H1 (cell line): ENCODE data around the gene LGALS4. TPM values are rescaled to one million over a fixed set of nuclear protein-coding genes. Genes with fewer than 3 reads are reported as not detected.

Experiments used
- CTCF ChIA-PET: fragments of 300-600 bp; sonication (Branson Sonifier 250); formaldehyde crosslinking; loops from one replicate; lab custom pipeline; 2021; ENCODE audit not compliant: partially characterized antibody; lab: Charles Lee
- POLR2A ChIA-PET: fragments of 300-600 bp; sonication (Branson Sonifier 250); formaldehyde crosslinking; loops from one replicate; lab custom pipeline; 2021; ENCODE audit warnings: inconsistent platforms; ENCODE audit not compliant: partially characterized antibody; lab: Charles Lee
- DNase-seq, 2 experiments: peaks; one replicate each; pipeline versions ENCODE4 v3.0.0 to v3.0.0-alpha.2; 2010 to 2022; ENCODE audit warnings: low spot score in 2 of 2, low read depth in 1 of 2, mixed read lengths in 1 of 2
- FAIRE-seq: peaks from 2 replicates; lab custom pipeline; 2011; peaks lifted over from hg19 to GRCh38; lab: Jason Lieb, UNC
- H2AFZ ChIP-seq: 2 replicates; pipeline ENCODE4 v1.8.1; 2012; ENCODE audit warnings: low read length, inconsistent platforms
- H2AK5ac ChIP-seq: 2 replicates; pipeline ENCODE4 v1.6.1; 2013; ENCODE audit warnings: low read depth, low read length
- H2BK120ac ChIP-seq: replicated peaks from 2 replicates; pipeline ENCODE3; 2013; ENCODE audit warnings: low read depth, low read length, inconsistent platforms
- H2BK12ac ChIP-seq: 2 replicates; pipeline ENCODE4 v1.6.1; 2013; ENCODE audit warnings: low read depth, low read length
- H2BK15ac ChIP-seq: 2 replicates; pipeline ENCODE4 v1.6.1; 2013; ENCODE audit warnings: low read length
- H2BK20ac ChIP-seq: 2 replicates; pipeline ENCODE4 v1.6.1; 2013; ENCODE audit warnings: low read length
- H2BK5ac ChIP-seq: 2 replicates; pipeline ENCODE4 v1.6.1; 2013; ENCODE audit warnings: low read depth, low read length
- H3K14ac ChIP-seq: 2 replicates; pipeline ENCODE4 v1.6.1; 2013; ENCODE audit warnings: inconsistent platforms; ENCODE audit not compliant: insufficient read length
- H3K18ac ChIP-seq: 2 replicates; pipeline ENCODE4 v1.6.1; 2013; ENCODE audit warnings: low read length; ENCODE audit errors: extremely low read depth
- H3K23ac ChIP-seq: 2 replicates; pipeline ENCODE4 v1.6.1; 2013; ENCODE audit warnings: inconsistent platforms; ENCODE audit not compliant: insufficient read length
- H3K23me2 ChIP-seq: 2 replicates; pipeline ENCODE4 v1.6.1; 2013; ENCODE audit warnings: low read depth, low read length
- H3K27ac ChIP-seq: 2 replicates; pipeline ENCODE4 v1.6.1; 2011; ENCODE audit warnings: low read depth, low read length, inconsistent platforms
- H3K27me3 ChIP-seq, 4 experiments: replicated peaks in 1 of 4; 1 replicate in 1 of 4; 2 replicates in 3 of 4; pipeline versions ENCODE4 v1.6.1 to v1.8.1; 2011 to 2013; ENCODE audit warnings: low read length in 3 of 4, mild to moderate bottlenecking in 3 of 4, inconsistent platforms in 2 of 4, mixed read lengths in 2 of 4, moderate library complexity in 1 of 4; ENCODE audit not compliant: control insufficient read depth in 3 of 4, insufficient read depth in 3 of 4; ENCODE audit errors: extremely low read depth in 1 of 4
- H3K36me3 ChIP-seq, 4 experiments: 2 replicates each; pipeline versions ENCODE4 v1.6.1 to v1.8.1; 2011 to 2013; ENCODE audit warnings: mild to moderate bottlenecking in 4 of 4, low read length in 3 of 4, moderate library complexity in 2 of 4, control low read depth in 1 of 4, inconsistent platforms in 1 of 4; ENCODE audit not compliant: insufficient read depth in 4 of 4, control insufficient read depth in 2 of 4
- H3K4ac ChIP-seq: replicated peaks from 2 replicates; pipeline ENCODE3; 2013; ENCODE audit warnings: low read length, low read depth, mixed read lengths, inconsistent platforms; ENCODE audit not compliant: insufficient read length
- H3K4me1 ChIP-seq, 4 experiments: replicated peaks in 1 of 4; 1 replicate in 1 of 4; 2 replicates in 3 of 4; pipeline versions ENCODE4 v1.6.1 to v1.8.1; 2011 to 2013; ENCODE audit warnings: low read length in 3 of 4, inconsistent platforms in 2 of 4, mixed read lengths in 1 of 4; ENCODE audit not compliant: insufficient read depth in 4 of 4, control insufficient read depth in 3 of 4
- H3K4me2 ChIP-seq, 2 experiments: 2 replicates each; pipeline versions ENCODE4 v1.6.1 to v1.8.1; 2011 to 2013; ENCODE audit warnings: low read depth in 2 of 2, low read length in 2 of 2, control low read depth in 1 of 2, inconsistent platforms in 1 of 2, mild to moderate bottlenecking in 1 of 2; ENCODE audit not compliant: insufficient read depth in 1 of 2
- H3K4me3 ChIP-seq, 4 experiments: fragments of 200-600, 300-600 bp in 1 of 4; sonication (generic), shearing (Covaris generic), sonication (Bioruptor Twin) in 1 of 4; 2 replicates each; pipeline versions ENCODE4 v1.5.1 to v1.8.1; 2011 to 2016; ENCODE audit warnings: low read length in 4 of 4, low read depth in 3 of 4, control low read depth in 2 of 4, inconsistent platforms in 2 of 4, mild to moderate bottlenecking in 2 of 4, mixed read lengths in 1 of 4, moderate library complexity in 1 of 4; ENCODE audit not compliant: insufficient read depth in 2 of 4; ENCODE audit errors: extremely low read depth in 1 of 4
- H3K56ac ChIP-seq: replicated peaks from 2 replicates; pipeline ENCODE3; 2013; ENCODE audit warnings: low read depth, mild to moderate bottlenecking, mixed read lengths, low read length, inconsistent platforms; ENCODE audit not compliant: insufficient read length
- H3K79me1 ChIP-seq: 2 replicates; pipeline ENCODE4 v1.6.1; 2013; ENCODE audit warnings: low read depth, low read length, control low read depth
- H3K79me2 ChIP-seq, 2 experiments: 2 replicates each; pipeline versions ENCODE4 v1.6.1 to v1.8.1; 2012 to 2013; ENCODE audit warnings: low read length in 2 of 2, mild to moderate bottlenecking in 2 of 2, inconsistent platforms in 1 of 2; ENCODE audit not compliant: insufficient read depth in 2 of 2, control insufficient read depth in 1 of 2
- H3K9ac ChIP-seq, 4 experiments: replicated peaks in 1 of 4; 1 replicate in 1 of 4; 2 replicates in 3 of 4; pipeline versions ENCODE4 v1.6.1 to v1.8.1; 2011 to 2013; ENCODE audit warnings: low read depth in 3 of 4, low read length in 3 of 4, control low read depth in 2 of 4, mild to moderate bottlenecking in 2 of 4, moderate library complexity in 2 of 4, inconsistent platforms in 1 of 4; ENCODE audit errors: extremely low read depth in 1 of 4
- H3K9me3 ChIP-seq, 2 experiments: 2 replicates each; pipeline versions ENCODE4 v1.6.1 to v1.8.1; 2012 to 2013; ENCODE audit warnings: mild to moderate bottlenecking in 2 of 2, moderate library complexity in 2 of 2, control low read depth in 1 of 2, inconsistent platforms in 1 of 2, low read depth in 1 of 2, low read length in 1 of 2, mixed read lengths in 1 of 2; ENCODE audit not compliant: insufficient read depth in 2 of 2
- H4K20me1 ChIP-seq, 2 experiments: replicated peaks in 1 of 2; 2 replicates each; pipeline versions ENCODE3 to v1.8.1; 2011 to 2013; ENCODE audit warnings: inconsistent platforms in 2 of 2, low read length in 2 of 2, mild to moderate bottlenecking in 1 of 2; ENCODE audit not compliant: insufficient read depth in 2 of 2, control insufficient read depth in 1 of 2
- H4K5ac ChIP-seq: 2 replicates; pipeline ENCODE4 v1.6.1; 2013; ENCODE audit warnings: low read length, low read depth, mixed read lengths, inconsistent platforms; ENCODE audit not compliant: insufficient read length
- H4K8ac ChIP-seq: 2 replicates; pipeline ENCODE4 v1.8.0; 2013; ENCODE audit warnings: mild to moderate bottlenecking, moderate library complexity, low read length, inconsistent platforms; ENCODE audit not compliant: insufficient read depth; ENCODE audit errors: extremely low read depth
- H4K91ac ChIP-seq: replicated peaks from 2 replicates; pipeline ENCODE3; 2013; ENCODE audit warnings: low read length, mixed read lengths, inconsistent platforms; ENCODE audit not compliant: insufficient read length
- CHD2 ChIP-seq: IDR thresholded peaks from 2 replicates; pipeline ENCODE4 v1.6.1; 2012; ENCODE audit warnings: low read length, improper control_type of control experiment
- EGR1 ChIP-seq: IDR thresholded peaks from 2 replicates; pipeline ENCODE4 v1.6.1; 2011; ENCODE audit warnings: low read depth, low read length, borderline replicate concordance
- JUND ChIP-seq: IDR thresholded peaks from 2 replicates; pipeline ENCODE4 v1.6.1; 2011; ENCODE audit warnings: mild to moderate bottlenecking, improper control_type of control experiment, low read length
- KDM4A ChIP-seq: IDR thresholded peaks from one replicate; pipeline ENCODE4 v1.7.1; 2012; ENCODE audit warnings: low read depth, mild to moderate bottlenecking, moderate library complexity, low read length, inconsistent platforms; ENCODE audit not compliant: severe bottlenecking
- KDM5A ChIP-seq: fragments of 200-600 bp; IDR thresholded peaks from 2 replicates; pipeline ENCODE4 v1.7.1; 2012; ENCODE audit warnings: mild to moderate bottlenecking, low read length, inconsistent platforms, mixed read lengths
- RBBP5 ChIP-seq: IDR thresholded peaks from 2 replicates; pipeline ENCODE4 v1.7.1; 2012; ENCODE audit warnings: low read depth, mild to moderate bottlenecking, inconsistent platforms, low read length, moderate library complexity, borderline replicate concordance
- RFX5 ChIP-seq: IDR thresholded peaks from 2 replicates; pipeline ENCODE4 v1.6.1; 2011; ENCODE audit warnings: low read depth, low read length, improper control_type of control experiment, borderline replicate concordance
- SIRT6 ChIP-seq: IDR thresholded peaks from one replicate; pipeline ENCODE4 v1.7.1; 2012; ENCODE audit warnings: low read length, inconsistent platforms
- SRF ChIP-seq: IDR thresholded peaks from 2 replicates; pipeline ENCODE4 v1.6.1; 2011; ENCODE audit warnings: mild to moderate bottlenecking, low read depth, low read length, moderate library complexity
- WGBS, 2 experiments: shearing (Covaris generic) in 1 of 2; methylation state at CpG; one replicate each; pipeline versions ENCODE4 v1.1.6 to v1.1.7; 2013 to 2015; ENCODE audit warnings: low lambda C conversion rate in 2 of 2, mixed read lengths in 2 of 2, inconsistent platforms in 1 of 2, low coverage in 1 of 2, missing lambda C conversion rate in 1 of 2; ENCODE audit not compliant: insufficient replicate concordance in 2 of 2, insufficient coverage in 1 of 2, insufficient read length in 1 of 2; ENCODE audit errors: extremely low coverage in 1 of 2, missing lambda C conversion rate in 1 of 2; 5-methylcytosine and 5-hydroxymethylcytosine counted together
- polyA plus RNA-seq, 7 experiments: library from polyadenylated mRNA; depleted of rRNA in 3 of 7; stranded (reverse) in 5 of 7; unstranded in 2 of 7; fragments of >200 nt in 5 of 7; fragments of 200-250 nt in 2 of 7; gene quantifications; 1 replicate in 5 of 7; 2 replicates in 1 of 7; 4 replicates in 1 of 7; pipeline versions ENCODE4 v1.2.1 to v1.2.3, GENCODE V29; 2011 to 2013; ENCODE audit warnings: missing spikeins in 2 of 7, mixed read lengths in 2 of 7
- total RNA-seq: library from RNA; stranded (reverse); fragmentation: NEBNext Ultra II Directional; extraction: Animal tissue kit (Norgen Biotek cat#: 25700); gene quantifications from 2 replicates; pipeline ENCODE4 v1.2.1, GENCODE V29; 2021
- TF ChIP-seq, protein P1 (sequence below): IDR thresholded peaks from 2 replicates; pipeline ENCODE4 v1.6.1; 2012; ENCODE audit warnings: inconsistent platforms
- TF ChIP-seq, protein P2 (sequence below), 3 experiments: IDR thresholded peaks; 1 replicate in 2 of 3; 2 replicates in 1 of 3; pipeline versions ENCODE4 v1.5.1 to v1.6.1; 2011; ENCODE audit warnings: low read length in 3 of 3, mild to moderate bottlenecking in 3 of 3, inconsistent platforms in 2 of 3, low read depth in 1 of 3, moderate library complexity in 1 of 3; ENCODE audit not compliant: insufficient read depth in 1 of 3; ENCODE audit errors: control extremely low read depth in 1 of 3

The LGALS4 gene
- total and polyA plus RNA-seq, 2 of the 8 experiments (the other 6 are each of a cell fraction or from before 2014, with no cell fraction given): 0.32 to 0.37 TPM

DNA sequence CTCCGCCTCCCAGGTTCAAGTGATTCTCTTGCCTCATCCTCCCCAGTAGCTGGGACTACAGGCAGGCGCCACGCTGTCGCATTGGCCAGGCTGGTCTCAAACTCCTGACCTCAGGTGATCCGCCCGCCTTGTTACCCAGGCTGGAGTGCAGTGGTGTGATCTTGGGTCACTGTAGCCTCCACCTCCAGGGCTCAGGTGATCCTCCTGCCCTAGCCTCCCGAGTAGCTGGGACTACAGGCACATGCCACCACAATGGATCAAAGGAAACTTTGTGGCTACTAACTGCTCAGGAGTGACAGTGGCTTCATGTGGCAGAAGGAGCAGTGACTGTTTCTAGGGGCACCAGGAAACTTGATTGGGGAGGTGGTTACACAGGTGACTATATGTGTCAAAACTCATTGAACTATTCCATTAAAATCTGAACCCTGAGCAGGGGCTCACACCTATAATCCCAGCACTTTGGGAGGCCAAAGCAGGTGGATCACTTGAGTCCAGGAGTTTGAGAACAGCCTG lies 27.5 kb downstream of the LGALS4 start:
- no peak for FAIRE-seq
- no peaks in the 10 kb centered on the region for H3K9me3 ChIP-seq
- no peak overlapping the region for H4K8ac ChIP-seq
- no peak overlapping the region for H2AFZ ChIP-seq
- H2BK20ac ChIP-seq: no peak overlapping the region
- CTCF ChIA-PET: interaction anchor here (1.2 kb wide), 1 partner anchor 75 kb away, joined by 3 read pairs; no protein-coding TSS in a partner anchor
- H3K27me3 ChIP-seq: no peaks in the 10 kb centered on the region
- H3K4me3 ChIP-seq: no peak overlapping the region
- H3K23me2 ChIP-seq: no peaks in the 10 kb centered on the region
- no peaks in the 10 kb centered on the region for H3K36me3 ChIP-seq
- POLR2A ChIA-PET: interaction anchor here (0.7 kb wide), 1 partner anchor 34 kb away, joined by 3 read pairs; no protein-coding TSS in a partner anchor
- no peak overlapping the region for H2BK120ac ChIP-seq
- H2BK15ac ChIP-seq: 0 out of 2 replicates have a peak overlapping the region, but pooled peaks have one; percentile 12
- no peak overlapping the region for H2AK5ac ChIP-seq
- no peak overlapping the region for H3K14ac ChIP-seq
- no peak overlapping the region for H3K18ac ChIP-seq
- H3K4me2 ChIP-seq: no peak overlapping the region
- H3K23ac ChIP-seq: no peak overlapping the region
- H3K79me1 ChIP-seq: no peaks in the 10 kb centered on the region
- no peaks in the 10 kb centered on the region; a peak in 1 of 7 replicates for H3K4me1 ChIP-seq
- no peak overlapping the region for H2BK5ac ChIP-seq
- H3K56ac ChIP-seq: no peak overlapping the region
- H4K91ac ChIP-seq: no peak overlapping the region
- H4K20me1 ChIP-seq: no peaks in the 10 kb centered on the region
- no peak overlapping the region for H4K5ac ChIP-seq
- no peak overlapping the region for H3K27ac ChIP-seq
- H2BK12ac ChIP-seq: no peak overlapping the region
- no peak for DNase-seq
- no peaks in the 10 kb centered on the region for H3K79me2 ChIP-seq
- H3K9ac ChIP-seq: no peak overlapping the region
- 95% methylated on average over 7 of the region's 7 CpGs; no CpG with 5 or more reads in 1 of the 2 experiments for WGBS, 2 experiments
- no peak overlapping the region for H3K4ac ChIP-seq
- TF ChIP-seq SRF (no peak), RBBP5 (no peak), CHD2 (no peak), EGR1 (no peak), KDM5A (no peak), KDM4A (no peak), JUND (no peak), SIRT6 (no peak), RFX5 (no peak)
- TF ChIP-seq, protein P1, sequence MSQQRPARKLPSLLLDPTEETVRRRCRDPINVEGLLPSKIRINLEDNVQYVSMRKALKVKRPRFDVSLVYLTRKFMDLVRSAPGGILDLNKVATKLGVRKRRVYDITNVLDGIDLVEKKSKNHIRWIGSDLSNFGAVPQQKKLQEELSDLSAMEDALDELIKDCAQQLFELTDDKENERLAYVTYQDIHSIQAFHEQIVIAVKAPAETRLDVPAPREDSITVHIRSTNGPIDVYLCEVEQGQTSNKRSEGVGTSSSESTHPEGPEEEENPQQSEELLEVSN: no peak
- TF ChIP-seq, protein P2, sequence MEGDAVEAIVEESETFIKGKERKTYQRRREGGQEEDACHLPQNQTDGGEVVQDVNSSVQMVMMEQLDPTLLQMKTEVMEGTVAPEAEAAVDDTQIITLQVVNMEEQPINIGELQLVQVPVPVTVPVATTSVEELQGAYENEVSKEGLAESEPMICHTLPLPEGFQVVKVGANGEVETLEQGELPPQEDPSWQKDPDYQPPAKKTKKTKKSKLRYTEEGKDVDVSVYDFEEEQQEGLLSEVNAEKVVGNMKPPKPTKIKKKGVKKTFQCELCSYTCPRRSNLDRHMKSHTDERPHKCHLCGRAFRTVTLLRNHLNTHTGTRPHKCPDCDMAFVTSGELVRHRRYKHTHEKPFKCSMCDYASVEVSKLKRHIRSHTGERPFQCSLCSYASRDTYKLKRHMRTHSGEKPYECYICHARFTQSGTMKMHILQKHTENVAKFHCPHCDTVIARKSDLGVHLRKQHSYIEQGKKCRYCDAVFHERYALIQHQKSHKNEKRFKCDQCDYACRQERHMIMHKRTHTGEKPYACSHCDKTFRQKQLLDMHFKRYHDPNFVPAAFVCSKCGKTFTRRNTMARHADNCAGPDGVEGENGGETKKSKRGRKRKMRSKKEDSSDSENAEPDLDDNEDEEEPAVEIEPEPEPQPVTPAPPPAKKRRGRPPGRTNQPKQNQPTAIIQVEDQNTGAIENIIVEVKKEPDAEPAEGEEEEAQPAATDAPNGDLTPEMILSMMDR (IDR thresholded peaks at IDR 0.05; ENCODE audit: control extremely low read depth in 1 of 3, insufficient read depth in 1 of 3, low read depth in 1 of 3, low read length in 3 of 3): no peak
